A549 (cell line): ENCODE data around the gene ADARB2.

ENCODE experiments used
- CEBPB ChIP-seq, 2 experiments: fragments of >200 bp in 1 of 2; sonication (Bioruptor Twin) in 1 of 2; formaldehyde crosslinking in 1 of 2; IDR thresholded peaks; 2 replicates each; pipeline ENCODE4 v1.6.1; 2012 to 2016
- CTCF ChIP-seq: fragments of >200 bp; sonication (Bioruptor Twin); formaldehyde crosslinking; IDR thresholded peaks from 3 replicates; pipeline ENCODE4 v1.5.1; 2016
- EHMT2 ChIP-seq: fragments of 200-600 bp; sonication (generic); IDR thresholded peaks from 2 replicates; pipeline ENCODE4 v1.6.1; 2016; ENCODE audit warnings: antibody characterized with exemption, low read depth, mild to moderate bottlenecking, moderate library complexity
- ESRRA ChIP-seq: fragments of 150-350 bp; IDR thresholded peaks from 2 replicates; pipeline ENCODE4 v1.6.1; 2014; ENCODE audit warnings: mild to moderate bottlenecking, low read length, borderline replicate concordance
- JUN ChIP-seq, 2 experiments: fragments of >200 bp; sonication (Bioruptor Twin); formaldehyde crosslinking; IDR thresholded peaks; 2 replicates in 1 of 2; 3 replicates in 1 of 2; pipeline ENCODE4 v1.6.1; 2016 to 2017
- KDM1A ChIP-seq: fragments of 200-600 bp; sonication (generic); IDR thresholded peaks from 2 replicates; pipeline ENCODE4 v1.6.1; 2016; ENCODE audit warnings: low read depth, mild to moderate bottlenecking
- MAZ ChIP-seq: fragments of 150-350 bp; IDR thresholded peaks from 2 replicates; pipeline ENCODE4 v1.6.1; 2014; ENCODE audit warnings: antibody characterized with exemption, low read depth, low read length, borderline replicate concordance
- REST ChIP-seq: fragments of 200-600 bp; sonication (generic); IDR thresholded peaks from 2 replicates; pipeline ENCODE4 v1.6.1; 2016; ENCODE audit warnings: antibody characterized with exemption, mild to moderate bottlenecking, moderate library complexity
- RFX5 ChIP-seq: fragments of 450-650 bp; IDR thresholded peaks from 2 replicates; pipeline ENCODE4 v1.7.1; 2014; ENCODE audit warnings: antibody characterized with exemption, mild to moderate bottlenecking, moderate library complexity
- RNF2 ChIP-seq: fragments of 200-600 bp; sonication (generic); IDR thresholded peaks from 2 replicates; pipeline ENCODE4 v1.6.1; 2016; ENCODE audit warnings: low read depth, mild to moderate bottlenecking, antibody characterized with exemption, moderate library complexity, borderline replicate concordance
- SMC3 ChIP-seq: fragments of >200 bp; sonication (Bioruptor Twin); formaldehyde crosslinking; IDR thresholded peaks from 3 replicates; pipeline ENCODE4 v1.6.1; 2018; ENCODE audit warnings: inconsistent platforms
- ZFP36 ChIP-seq: fragments of 450-650 bp; IDR thresholded peaks from 2 replicates; pipeline ENCODE4 v1.6.1; 2014; ENCODE audit warnings: borderline replicate concordance; ENCODE audit not compliant: partially characterized antibody

- TF ChIP-seq CEBPB (IDR thresholded peaks at IDR 0.05) = no peak
- no peak for TF ChIP-seq RFX5
- TF ChIP-seq CTCF = no peak
- TF ChIP-seq JUN (IDR thresholded peaks at IDR 0.05) = no peak
- no peak for TF ChIP-seq ESRRA
- TF ChIP-seq EHMT2 = no peak
- no peak for TF ChIP-seq RNF2
- TF ChIP-seq KDM1A = no peak
- no peak for TF ChIP-seq MAZ
- no peak for TF ChIP-seq REST
- no peak for TF ChIP-seq SMC3
- no peak for TF ChIP-seq ZFP36
Observed at GRCh38 chr10:1557081-1557480, 180.2 kb downstream of the ADARB2 start.
